Gastrocnemius medialis (tissue), 4 donors: ENCODE measurements around the gene CUX1. TPM values are rescaled to one million over a fixed set of nuclear protein-coding genes. Genes with fewer than 3 reads are reported as not detected.

ENCODE experiments used
- ATAC-seq, 2 donors: fragments of 150-250 bp; one replicate each; pipeline ENCODE4 v1.9.1; 2016
- DNase-seq, 2 donors: peaks; one replicate each; pipeline ENCODE4 v3.0.0-alpha.2; 2019
- H3K27ac ChIP-seq, 4 donors: fragments of 200-600 bp; sonication (generic); 1 replicate in 1 of 4; 2 replicates in 3 of 4; pipeline ENCODE4 v1.5.1; 2016 to 2018; ENCODE audit warnings: mild to moderate bottlenecking in 2 of 4, moderate library complexity in 1 of 4
- H3K27me3 ChIP-seq, 3 donors: fragments of 200-600 bp; sonication (generic) in 2 of 3; 1 replicate in 1 of 3; 2 replicates in 2 of 3; pipeline versions ENCODE4 v1.5.1 to v1.6.0; 2016 to 2019; ENCODE audit warnings: mild to moderate bottlenecking in 1 of 3, moderate library complexity in 1 of 3
- H3K36me3 ChIP-seq, 2 donors: fragments of 200-600 bp; sonication (generic) in 1 of 2; one replicate each; pipeline ENCODE4 v1.5.1; 2017 to 2018
- H3K4me1 ChIP-seq, 2 donors: fragments of 200-600 bp; sonication (generic) in 1 of 2; one replicate each; pipeline ENCODE4 v1.5.1; 2016 to 2017; ENCODE audit warnings: mild to moderate bottlenecking in 2 of 2
- H3K4me3 ChIP-seq, 4 donors: fragments of 200-600 bp; sonication (generic) in 3 of 4; 1 replicate in 1 of 4; 2 replicates in 3 of 4; pipeline ENCODE4 v1.5.1; 2016 to 2019; ENCODE audit warnings: mild to moderate bottlenecking in 2 of 4
- H3K9me3 ChIP-seq, 3 donors: fragments of 200-600 bp; sonication (generic) in 2 of 3; 1 replicate in 1 of 3; 2 replicates in 2 of 3; pipeline ENCODE4 v1.5.1; 2016 to 2019
- POLR2A ChIP-seq, 2 donors: fragments of 450-650 bp; IDR thresholded peaks; one replicate each; pipeline ENCODE4 v1.6.1; 2017; ENCODE audit warnings: antibody characterized with exemption in 2 of 2, mild to moderate bottlenecking in 2 of 2, moderate library complexity in 2 of 2
- in situ Hi-C, 4 donors: fragments of 200-750 bp; cut with MboI; loops; one replicate each; pipeline versions ENCODE4 v1.15.0 to v1.8.0; 2017; ENCODE audit warnings: low sequenced_read_pairs in 4 of 4
- intact Hi-C: fragments of 100-400 bp; cut with DNase I; formaldehyde crosslinking; loops from one replicate; pipeline ENCODE4 v1.15.1; 2023; ENCODE audit warnings: low total_unique reads
- total RNA-seq, 4 donors: library from RNA; depleted of rRNA; stranded (reverse); fragments of >200 nt; gene quantifications; one replicate each; pipeline versions ENCODE4 v1.1.0 to v1.2.3, GENCODE V29; 2016
- TF ChIP-seq, protein P1 (sequence below), 5 experiments: fragments of 450-650 bp in 3 of 5; fragments of 200-600 bp in 2 of 5; sonication (generic) in 2 of 5; IDR thresholded peaks in 4 of 5; conservative IDR thresholded peaks in 1 of 5; 1 replicate in 4 of 5; 2 replicates in 1 of 5; pipeline ENCODE4 v1.5.1; 2016 to 2019; ENCODE audit warnings: antibody characterized with exemption in 5 of 5, mild to moderate bottlenecking in 3 of 5, moderate library complexity in 3 of 5

Gene CUX1
- total RNA-seq, 4 donors from 2014 or later, result 44.1 to 57.9 (median 54.9) TPM

DNA sequence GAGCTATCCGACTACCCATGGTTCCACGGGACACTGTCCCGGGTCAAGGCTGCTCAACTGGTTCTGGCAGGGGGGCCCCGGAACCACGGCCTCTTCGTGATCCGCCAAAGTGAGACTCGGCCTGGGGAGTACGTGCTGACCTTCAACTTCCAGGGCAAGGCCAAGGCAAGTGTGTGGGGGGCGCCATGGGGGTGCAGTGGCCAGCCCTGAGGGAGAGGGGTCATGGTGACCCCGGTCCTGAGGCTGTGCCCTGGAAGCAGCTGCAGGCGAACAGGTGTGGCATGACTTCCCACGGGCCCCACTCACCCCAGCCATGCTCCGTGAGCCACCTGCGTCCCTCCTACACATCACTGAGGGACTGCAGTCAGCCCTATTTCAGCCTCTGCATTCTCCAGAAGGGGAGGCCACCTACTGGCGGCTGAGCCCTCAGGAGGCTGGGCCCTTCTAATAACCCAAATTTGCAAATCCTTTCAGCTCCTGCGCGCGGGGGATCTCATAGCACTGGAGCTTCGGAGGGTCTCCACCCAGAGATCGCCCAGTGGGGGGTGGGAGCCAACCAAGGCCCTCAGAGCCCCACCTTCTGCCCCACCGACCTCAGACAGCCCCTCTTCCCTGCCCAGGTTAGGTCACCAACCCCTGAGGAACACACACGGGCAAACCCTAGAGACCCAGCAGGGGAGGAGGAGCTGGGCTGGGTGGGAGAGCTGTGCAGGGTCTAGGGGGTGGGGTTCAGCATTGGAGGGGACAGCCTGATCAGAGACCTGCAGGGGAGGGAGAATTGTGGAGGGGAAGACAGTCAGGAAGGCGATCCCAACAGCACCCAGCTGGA lies 500.0 kb downstream of the CUX1 start:
- no peaks in the 10 kb centered on the region for H3K27me3 ChIP-seq
- DNase-seq (no peak), ATAC-seq (no peak)
- H3K4me3 ChIP-seq, result no peak overlapping the region
- intact Hi-C loops, result no loop called here
- H3K36me3 ChIP-seq, result peaks cover 0 to 27% of the 10 kb centered on the region in 2 donors
- no peaks in the 10 kb centered on the region for H3K9me3 ChIP-seq
- in situ Hi-C loops, result no loop called here
- H3K27ac ChIP-seq, result no peak overlapping the region
- no peaks in the 10 kb centered on the region for H3K4me1 ChIP-seq
- TF ChIP-seq, protein P1, sequence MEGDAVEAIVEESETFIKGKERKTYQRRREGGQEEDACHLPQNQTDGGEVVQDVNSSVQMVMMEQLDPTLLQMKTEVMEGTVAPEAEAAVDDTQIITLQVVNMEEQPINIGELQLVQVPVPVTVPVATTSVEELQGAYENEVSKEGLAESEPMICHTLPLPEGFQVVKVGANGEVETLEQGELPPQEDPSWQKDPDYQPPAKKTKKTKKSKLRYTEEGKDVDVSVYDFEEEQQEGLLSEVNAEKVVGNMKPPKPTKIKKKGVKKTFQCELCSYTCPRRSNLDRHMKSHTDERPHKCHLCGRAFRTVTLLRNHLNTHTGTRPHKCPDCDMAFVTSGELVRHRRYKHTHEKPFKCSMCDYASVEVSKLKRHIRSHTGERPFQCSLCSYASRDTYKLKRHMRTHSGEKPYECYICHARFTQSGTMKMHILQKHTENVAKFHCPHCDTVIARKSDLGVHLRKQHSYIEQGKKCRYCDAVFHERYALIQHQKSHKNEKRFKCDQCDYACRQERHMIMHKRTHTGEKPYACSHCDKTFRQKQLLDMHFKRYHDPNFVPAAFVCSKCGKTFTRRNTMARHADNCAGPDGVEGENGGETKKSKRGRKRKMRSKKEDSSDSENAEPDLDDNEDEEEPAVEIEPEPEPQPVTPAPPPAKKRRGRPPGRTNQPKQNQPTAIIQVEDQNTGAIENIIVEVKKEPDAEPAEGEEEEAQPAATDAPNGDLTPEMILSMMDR (IDR thresholded peaks at IDR 0.05 in 4 of 5, conservative IDR thresholded peaks at IDR 0.05 in 1 of 5), result no peak
- no peak for TF ChIP-seq POLR2A (IDR thresholded peaks at IDR 0.05)

DNA sequence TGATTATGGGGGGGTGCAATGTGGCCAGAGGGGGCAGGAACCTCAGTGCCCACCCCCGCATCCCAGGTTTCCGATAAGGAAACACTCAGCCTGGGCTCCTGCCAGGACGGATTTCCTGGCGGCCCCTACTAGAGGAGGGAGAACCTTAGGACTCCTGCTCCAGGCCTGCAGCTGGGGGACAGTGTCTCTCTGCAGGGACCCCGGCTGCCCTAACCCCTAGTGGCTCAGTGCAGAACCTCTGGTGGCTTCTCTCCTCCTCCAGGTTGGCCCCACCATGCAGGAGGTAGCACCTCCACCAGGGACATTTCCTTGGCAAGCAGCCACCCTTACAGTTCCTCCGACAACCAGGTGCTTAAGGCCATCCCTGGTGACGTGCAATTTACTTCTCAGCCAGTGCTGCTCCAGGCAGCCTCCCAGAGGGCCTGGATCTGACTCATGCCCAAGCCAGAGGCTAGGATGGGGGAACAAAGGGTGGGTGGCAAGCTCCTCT lies 501.1 kb downstream of the CUX1 start:
- Histone ChIP-seq H3K4me1 (no peaks in the 10 kb centered on the region), H3K27ac (peak overlapping the region in 1 of 4 donors; percentile 48), H3K27me3 (no peaks in the 10 kb centered on the region), H3K4me3 (no peak overlapping the region), H3K36me3 (peaks cover 0 to 27% of the 10 kb centered on the region in 2 donors), H3K9me3 (no peaks in the 10 kb centered on the region)
- in situ Hi-C loops (no loop called here), intact Hi-C loops (no loop called here)
- DNase-seq (no peak), ATAC-seq (no peak)
- TF ChIP-seq, protein P1 (IDR thresholded peaks at IDR 0.05 in 4 of 5, conservative IDR thresholded peaks at IDR 0.05 in 1 of 5), result no peak
- TF ChIP-seq POLR2A (IDR thresholded peaks at IDR 0.05), result no peak

DNA sequence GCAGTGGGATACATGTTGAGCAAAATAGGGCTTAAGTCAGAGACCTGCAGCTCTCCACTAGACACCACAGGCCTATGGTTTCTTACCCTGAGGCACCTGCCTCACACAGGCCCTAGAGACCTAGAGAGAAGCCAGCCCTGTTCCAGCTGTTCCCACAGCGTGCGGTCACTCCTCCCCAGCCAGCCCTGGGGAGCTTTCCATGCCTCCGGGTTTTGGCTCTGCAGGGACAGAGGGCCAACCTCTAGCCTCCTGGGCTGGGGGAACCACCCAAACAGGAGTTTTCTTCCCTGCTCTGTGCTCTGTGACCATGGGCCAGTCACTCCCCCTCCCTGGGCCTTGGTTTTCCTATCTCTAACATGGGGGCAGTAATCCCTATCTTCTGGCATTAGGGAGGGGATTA lies 502.2 kb downstream of the CUX1 start:
- intact Hi-C loops, result no loop called here
- no peak overlapping the region for H3K4me3 ChIP-seq
- no peaks in the 10 kb centered on the region for H3K4me1 ChIP-seq
- in situ Hi-C loops, result no loop called here
- ATAC-seq (no peak), DNase-seq (no peak)
- no peaks in the 10 kb centered on the region for H3K27me3 ChIP-seq
- TF ChIP-seq, protein P1 (IDR thresholded peaks at IDR 0.05 in 4 of 5, conservative IDR thresholded peaks at IDR 0.05 in 1 of 5), result no peak
- no peak overlapping the region for H3K27ac ChIP-seq
- peaks cover 0 to 19% of the 10 kb centered on the region in 2 donors for H3K36me3 ChIP-seq
- no peaks in the 10 kb centered on the region for H3K9me3 ChIP-seq

DNA sequence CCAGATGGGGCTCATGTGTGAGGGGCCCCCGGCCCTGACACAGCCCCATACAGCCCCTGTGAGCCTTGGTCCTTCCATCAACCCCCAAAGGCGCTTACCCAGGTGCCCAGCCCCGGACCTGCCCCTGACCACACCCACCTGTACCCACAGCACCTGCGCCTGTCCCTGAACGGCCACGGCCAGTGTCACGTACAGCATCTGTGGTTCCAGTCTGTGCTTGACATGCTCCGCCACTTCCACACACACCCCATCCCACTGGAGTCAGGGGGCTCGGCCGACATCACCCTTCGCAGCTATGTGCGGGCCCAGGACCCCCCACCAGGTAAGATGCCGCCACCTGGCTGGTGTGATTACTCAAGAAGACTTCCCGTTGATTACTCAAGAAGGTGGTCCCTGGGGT lies 502.8 kb downstream of the CUX1 start:
- in situ Hi-C loops (no loop called here), intact Hi-C loops (no loop called here)
- Histone ChIP-seq H3K4me1 (no peaks in the 10 kb centered on the region), H3K36me3 (peaks cover 0 to 18% of the 10 kb centered on the region in 2 donors), H3K9me3 (no peaks in the 10 kb centered on the region), H3K27me3 (no peaks in the 10 kb centered on the region), H3K4me3 (no peak overlapping the region), H3K27ac (no peak overlapping the region)
- no peak for DNase-seq
- ATAC-seq, result no peak
- TF ChIP-seq POLR2A (IDR thresholded peaks at IDR 0.05), result no peak
- TF ChIP-seq, protein P1 (IDR thresholded peaks at IDR 0.05 in 4 of 5, conservative IDR thresholded peaks at IDR 0.05 in 1 of 5), result no peak
